ENCODE data around the gene ANKRD16. TPM values are rescaled to one million over a fixed set of nuclear protein-coding genes. Genes with fewer than 3 reads are reported as not detected.
A peak's percentile ranks its signal among the peaks of the same experiment; 100 is the strongest.

Gene ANKRD16
- total RNA-seq, 2 donors from 2014 or later, result 12.5 to 13.0 TPM

GRCh38 chr10:5888843-5889623 lies 660 bp downstream of the ANKRD16 start:
- 0% methylated on average over 19 to 80 of the region's 80 CpGs for WGBS, 2 experiments (ENCODE audit: insufficient coverage in 1 of 2, insufficient read length in 1 of 2)
- H3K9me3 ChIP-seq (ENCODE audit: control insufficient read depth, low read length), result no peaks in the 10 kb centered on the region
- H3K27me3 ChIP-seq (ENCODE audit: control insufficient read depth, insufficient read depth, low read length, poor library complexity, severe bottlenecking), result no peaks in the 10 kb centered on the region
- Mint-ChIP-seq H3K36me3 (ENCODE audit: low read depth) (peaks cover 29% of the 10 kb centered on the region), H3K27ac (peak overlapping the region; percentile 90), H3K4me1 (peaks cover 52% of the 10 kb centered on the region), H3K4me3 (peak overlapping the region; percentile 84), H3K27me3 (ENCODE audit: insufficient read depth) (no peaks in the 10 kb centered on the region), H3K9me3 (no peaks in the 10 kb centered on the region)
- peak overlapping the region; percentile 84 for H3K4me3 ChIP-seq (ENCODE audit: low read length)
- peak; percentile 33 for TF ChIP-seq CTCF (conservative IDR thresholded peaks at IDR 0.05)
- H3K27ac ChIP-seq (ENCODE audit: low read depth, low read length), result peak overlapping the region; percentile 64
- peaks cover 10% of the 10 kb centered on the region for H3K4me1 ChIP-seq (ENCODE audit: control insufficient read depth, insufficient read depth, low read length)
- DNase-seq, result peak; percentile 87
- H3K36me3 ChIP-seq (ENCODE audit: control insufficient read depth, insufficient read depth, low read length), result peaks cover 40% of the 10 kb centered on the region
- H3K9ac ChIP-seq (ENCODE audit: extremely low read depth, low read length, poor library complexity, severe bottlenecking), result peak overlapping the region; percentile 62

- H3K27me3 Mint-ChIP-seq (ENCODE audit: insufficient read depth), result no peaks in the 10 kb centered on the region
- 56 to 60% methylated on average over 7 to 10 of the region's 10 CpGs for WGBS, 2 experiments (ENCODE audit: insufficient coverage in 1 of 2, insufficient read length in 1 of 2)
- H3K36me3 ChIP-seq (ENCODE audit: control insufficient read depth, insufficient read depth, low read length), result peaks cover 40% of the 10 kb centered on the region
- no peak overlapping the region for H3K27ac ChIP-seq (ENCODE audit: low read depth, low read length)
- H3K4me3 ChIP-seq (ENCODE audit: low read length), result peak overlapping the region; percentile 84
- DNase-seq, result no peak
- peak overlapping the region; percentile 12 for H3K9ac ChIP-seq (ENCODE audit: extremely low read depth, low read length, poor library complexity, severe bottlenecking)
- peak overlapping the region; percentile 84 for H3K4me3 Mint-ChIP-seq
- H3K4me1 ChIP-seq (ENCODE audit: control insufficient read depth, insufficient read depth, low read length), result peaks cover 10% of the 10 kb centered on the region
- peaks cover 31% of the 10 kb centered on the region for H3K36me3 Mint-ChIP-seq (ENCODE audit: low read depth)
- no peaks in the 10 kb centered on the region for H3K9me3 Mint-ChIP-seq
- H3K4me1 Mint-ChIP-seq, result peaks cover 49% of the 10 kb centered on the region
- TF ChIP-seq CTCF (conservative IDR thresholded peaks at IDR 0.05), result no peak
- H3K27ac Mint-ChIP-seq, result no peak overlapping the region
- H3K9me3 ChIP-seq (ENCODE audit: control insufficient read depth, low read length), result no peaks in the 10 kb centered on the region
- no peaks in the 10 kb centered on the region for H3K27me3 ChIP-seq (ENCODE audit: control insufficient read depth, insufficient read depth, low read length, poor library complexity, severe bottlenecking)
Measured at GRCh38 chr10:5888351-5888750, 1.3 kb downstream of the ANKRD16 start.

- no peak for TF ChIP-seq CTCF (conservative IDR thresholded peaks at IDR 0.05)
- peaks cover 34% of the 10 kb centered on the region for H3K36me3 Mint-ChIP-seq (ENCODE audit: low read depth)
- Histone ChIP-seq H3K27me3 (ENCODE audit: control insufficient read depth, insufficient read depth, low read length, poor library complexity, severe bottlenecking) (no peaks in the 10 kb centered on the region), H3K9ac (ENCODE audit: extremely low read depth, low read length, poor library complexity, severe bottlenecking) (no peak overlapping the region), H3K9me3 (ENCODE audit: control insufficient read depth, low read length) (no peaks in the 10 kb centered on the region), H3K27ac (ENCODE audit: low read depth, low read length) (no peak overlapping the region), H3K36me3 (ENCODE audit: control insufficient read depth, insufficient read depth, low read length) (peaks cover 45% of the 10 kb centered on the region), H3K4me3 (ENCODE audit: low read length) (peak overlapping the region; percentile 84), H3K4me1 (ENCODE audit: control insufficient read depth, insufficient read depth, low read length) (peaks cover 10% of the 10 kb centered on the region)
- 96% methylated on average over 3 to 8 of the region's 8 CpGs for WGBS, 2 experiments (ENCODE audit: insufficient coverage in 1 of 2, insufficient read length in 1 of 2)
- no peak overlapping the region for H3K27ac Mint-ChIP-seq
- peaks cover 46% of the 10 kb centered on the region for H3K4me1 Mint-ChIP-seq
- peak overlapping the region; percentile 84 for H3K4me3 Mint-ChIP-seq
- H3K27me3 Mint-ChIP-seq (ENCODE audit: insufficient read depth), result no peaks in the 10 kb centered on the region
- DNase-seq, result no peak
- H3K9me3 Mint-ChIP-seq, result no peaks in the 10 kb centered on the region
Measured at GRCh38 chr10:5887641-5888040, 2.1 kb downstream of the ANKRD16 start.

Data from endodermal cell (in vitro differentiated cells).